ENCODE measurements around the gene TSPEAR.
"Not testable (repeated sequence)": the region's sequence is repeated elsewhere in the genome, so short reads cannot be mapped to it uniquely, and the experiment has no call there.

The TSPEAR gene

GRCh38 chr21:44671911-44672310, 39.5 kb downstream of the TSPEAR start:
- H3K9me3 Mint-ChIP-seq = peaks cover 39% of the 10 kb centered on the region
- H3K4me3 Mint-ChIP-seq = no peak overlapping the region
- no peak overlapping the region for H3K27ac Mint-ChIP-seq
- H3K27me3 Mint-ChIP-seq = peaks cover 8% of the 10 kb centered on the region
- H3K4me1 Mint-ChIP-seq (ENCODE audit: low read depth) = no peaks in the 10 kb centered on the region
- no peaks in the 10 kb centered on the region for H3K36me3 Mint-ChIP-seq (ENCODE audit: low read depth)

GRCh38 chr21:44670642-44671432, 40.5 kb downstream of the TSPEAR start:
- H3K27me3 Mint-ChIP-seq = peaks cover 8% of the 10 kb centered on the region
- H3K4me1 Mint-ChIP-seq (ENCODE audit: low read depth) = no peaks in the 10 kb centered on the region
- no peaks in the 10 kb centered on the region for H3K36me3 Mint-ChIP-seq (ENCODE audit: low read depth)
- H3K27ac Mint-ChIP-seq = no peak overlapping the region
- H3K9me3 Mint-ChIP-seq = peaks cover 39% of the 10 kb centered on the region
- H3K4me3 Mint-ChIP-seq = no peak overlapping the region

GRCh38 chr21:44667612-44668011, 43.8 kb downstream of the TSPEAR start:
- Mint-ChIP-seq H3K27ac (no peak overlapping the region), H3K27me3 (peaks cover 8% of the 10 kb centered on the region), H3K9me3 (peaks cover 25% of the 10 kb centered on the region), H3K4me1 (ENCODE audit: low read depth) (no peaks in the 10 kb centered on the region), H3K36me3 (ENCODE audit: low read depth) (peaks cover under 1% of the 10 kb centered on the region), H3K4me3 (no peak overlapping the region)

- H3K27me3 Mint-ChIP-seq = peaks cover 8% of the 10 kb centered on the region
- H3K4me1 Mint-ChIP-seq (ENCODE audit: low read depth) = no peaks in the 10 kb centered on the region
- H3K27ac Mint-ChIP-seq = no peak within 1 kb of the TSS
- H3K9me3 Mint-ChIP-seq = peaks cover 25% of the 10 kb centered on the region
- no peak within 1 kb of the TSS for H3K4me3 Mint-ChIP-seq
- peaks cover 5% of the 10 kb centered on the region for H3K36me3 Mint-ChIP-seq (ENCODE audit: low read depth)
These were observed 44.7 kb downstream of the TSPEAR start, which contains the start of gene KRTAP12-2 for GRCh38 chr21:44666401-44667320. Gene KRTAP12-2 (minus strand): TSS chr21:44666927. CDS start chr21:44666886, 41 bp downstream.

GRCh38 chr21:44664691-44665090, 46.7 kb downstream of the TSPEAR start:
- peaks cover 2% of the 10 kb centered on the region for H3K4me1 Mint-ChIP-seq (ENCODE audit: low read depth)
- no peak overlapping the region for H3K27ac Mint-ChIP-seq
- H3K36me3 Mint-ChIP-seq (ENCODE audit: low read depth) = peaks cover 5% of the 10 kb centered on the region
- H3K27me3 Mint-ChIP-seq = peaks cover 8% of the 10 kb centered on the region
- peaks cover 16% of the 10 kb centered on the region for H3K9me3 Mint-ChIP-seq
- H3K4me3 Mint-ChIP-seq = no peak overlapping the region

- H3K4me3 Mint-ChIP-seq, H3K27ac Mint-ChIP-seq, H3K27me3 Mint-ChIP-seq: not testable (repeated sequence)
- H3K9me3 Mint-ChIP-seq = peaks cover 14% of the 10 kb centered on the region
- H3K36me3 Mint-ChIP-seq (ENCODE audit: low read depth) = peaks cover 11% of the 10 kb centered on the region
- peaks cover 34% of the 10 kb centered on the region for H3K4me1 Mint-ChIP-seq (ENCODE audit: low read depth)
These were observed 49.8 kb downstream of the TSPEAR start for GRCh38 chr21:44661567-44661966.

- H3K4me3 Mint-ChIP-seq = no peak overlapping the region
These were observed 52.3 kb downstream of the TSPEAR start for GRCh38 chr21:44658913-44659595.

GRCh38 chr21:44658541-44658910, 52.8 kb downstream of the TSPEAR start:
- peaks cover 17% of the 10 kb centered on the region for H3K36me3 Mint-ChIP-seq (ENCODE audit: low read depth)
- peak overlapping the region; percentile 53 for H3K4me3 Mint-ChIP-seq
- H3K27me3 Mint-ChIP-seq = no peaks in the 10 kb centered on the region
- peaks cover 22% of the 10 kb centered on the region for H3K9me3 Mint-ChIP-seq
- H3K4me1 Mint-ChIP-seq (ENCODE audit: low read depth) = peaks cover 62% of the 10 kb centered on the region
- peak overlapping the region; percentile 54 for H3K27ac Mint-ChIP-seq

More at GRCh38 chr21:44658913-44659595, 52.3 kb downstream of the TSPEAR start:
- Mint-ChIP-seq H3K27ac (peak overlapping the region; percentile 54), H3K27me3 (no peaks in the 10 kb centered on the region), H3K36me3 (ENCODE audit: low read depth) (peaks cover 17% of the 10 kb centered on the region), H3K4me1 (ENCODE audit: low read depth) (peaks cover 56% of the 10 kb centered on the region), H3K9me3 (peaks cover 22% of the 10 kb centered on the region)

GRCh38 chr21:44657635-44658540, 53.5 kb downstream of the TSPEAR start, which contains the start of gene KRTAP12-3:
Gene KRTAP12-3 (plus strand): TSS chr21:44657932. CDS start chr21:44657980, 48 bp downstream.
- Mint-ChIP-seq H3K27me3 (no peaks in the 10 kb centered on the region), H3K4me3 (peak within 1 kb of the TSS; percentile 53), H3K9me3 (peaks cover 22% of the 10 kb centered on the region), H3K27ac (peak within 1 kb of the TSS; percentile 54), H3K4me1 (ENCODE audit: low read depth) (peaks cover 62% of the 10 kb centered on the region), H3K36me3 (ENCODE audit: low read depth) (peaks cover 17% of the 10 kb centered on the region)

GRCh38 chr21:44656868-44657267, 54.5 kb downstream of the TSPEAR start:
- Mint-ChIP-seq H3K4me1 (ENCODE audit: low read depth) (peaks cover 62% of the 10 kb centered on the region), H3K36me3 (ENCODE audit: low read depth) (peaks cover 12% of the 10 kb centered on the region), H3K27ac (no peak overlapping the region), H3K4me3 (no peak overlapping the region), H3K9me3 (peaks cover 16% of the 10 kb centered on the region), H3K27me3 (no peaks in the 10 kb centered on the region)

GRCh38 chr21:44654576-44655175, 56.7 kb downstream of the TSPEAR start, which contains the start of gene KRTAP12-4:
Gene KRTAP12-4 (minus strand): TSS chr21:44654659. CDS start chr21:44654614, 45 bp downstream.
- Mint-ChIP-seq H3K4me1 (ENCODE audit: low read depth) (peaks cover 59% of the 10 kb centered on the region), H3K27ac (peak within 1 kb of the TSS; percentile 31), H3K9me3 (peaks cover 16% of the 10 kb centered on the region), H3K36me3 (ENCODE audit: low read depth) (peaks cover 12% of the 10 kb centered on the region), H3K4me3 (peak within 1 kb of the TSS; percentile 10), H3K27me3 (no peaks in the 10 kb centered on the region)

- Mint-ChIP-seq H3K4me3 (peak overlapping the region; percentile 10), H3K27me3 (no peaks in the 10 kb centered on the region), H3K36me3 (ENCODE audit: low read depth) (peaks cover 12% of the 10 kb centered on the region), H3K4me1 (ENCODE audit: low read depth) (peaks cover 52% of the 10 kb centered on the region), H3K9me3 (peaks cover 16% of the 10 kb centered on the region), H3K27ac (peak overlapping the region; percentile 31)
These were observed 57.5 kb downstream of the TSPEAR start for GRCh38 chr21:44653656-44654575.

All from stimulated activated naive CD8-positive, alpha-beta T cell treated with anti-CD3 and anti-CD28 coated beads, Interleukin-15, Interleukin-2, amounts not matched to agents 100 ng/mL and 50 ng/mL, for 24 hours (primary cell).